Left forelimb (tissue), 1 donor: ENCODE measurements around the gene RNU6-9.
"Not testable (repeated sequence)": the region's sequence is repeated elsewhere in the genome, so short reads cannot be mapped to it uniquely, and the experiment has no call there.

ENCODE experiments used
- DNase-seq: peaks from one replicate; pipeline ENCODE4 v3.0.0-alpha.2; 2018; ENCODE audit warnings: low spot score

The RNU6-9 gene

GRCh38 chr19:892894-893689, at the start of gene RNU6-9, which contains the start of gene MED16:
TSS of gene RNU6-9 (plus strand) at chr19:893484.
TSS of gene MED16 (minus strand) at chr19:893187. CDS start at chr19:891131, 2,056 bp downstream.
- DNase-seq, result peak; percentile 92

GRCh38 chr19:843836-844545, 49.3 kb upstream of the RNU6-9 start:
- DNase-seq, result no peak

GRCh38 chr19:844546-844971, 48.7 kb upstream of the RNU6-9 start:
- DNase-seq, result no peak

- no peak for DNase-seq
Observed at GRCh38 chr19:845707-846521, 47.4 kb upstream of the RNU6-9 start.

- DNase-seq, result no peak
Observed at GRCh38 chr19:848386-848921, 44.8 kb upstream of the RNU6-9 start.

- not testable (repeated sequence) for DNase-seq
Observed at GRCh38 chr19:849195-849594, 44.1 kb upstream of the RNU6-9 start.

GRCh38 chr19:850221-850978, 42.9 kb upstream of the RNU6-9 start:
- DNase-seq, result peak; percentile 86

GRCh38 chr19:850979-851335, 42.3 kb upstream of the RNU6-9 start:
- DNase-seq, result no peak

GRCh38 chr19:852136-853013, 40.9 kb upstream of the RNU6-9 start, which contains the start of gene ELANE:
TSS of gene ELANE (plus strand) at chr19:852303. CDS start at chr19:852329, 26 bp downstream.
- no peak for DNase-seq

- no peak for DNase-seq
Observed at GRCh38 chr19:853014-853585, 40.2 kb upstream of the RNU6-9 start.

GRCh38 chr19:853614-854220, 39.6 kb upstream of the RNU6-9 start:
- DNase-seq, result not testable (repeated sequence)

- no peak for DNase-seq
Observed at GRCh38 chr19:854549-854948, 38.7 kb upstream of the RNU6-9 start.

- no peak for DNase-seq
Observed at GRCh38 chr19:855142-855541, 38.1 kb upstream of the RNU6-9 start.

- DNase-seq, result no peak
Observed at GRCh38 chr19:855566-856120, 37.6 kb upstream of the RNU6-9 start.

GRCh38 chr19:858284-858683, 35.0 kb upstream of the RNU6-9 start:
- no peak for DNase-seq

GRCh38 chr19:858868-859843, 34.1 kb upstream of the RNU6-9 start, which contains the start of gene CFD:
TSS of gene CFD (plus strand) at chr19:859664. CDS start at chr19:859690, 26 bp downstream.
- no peak for DNase-seq

GRCh38 chr19:861141-861755, 32.0 kb upstream of the RNU6-9 start:
- no peak for DNase-seq
